Measurements from ENCODE around the gene GOLGA6L10.

GOLGA6L10 gene

DNA sequence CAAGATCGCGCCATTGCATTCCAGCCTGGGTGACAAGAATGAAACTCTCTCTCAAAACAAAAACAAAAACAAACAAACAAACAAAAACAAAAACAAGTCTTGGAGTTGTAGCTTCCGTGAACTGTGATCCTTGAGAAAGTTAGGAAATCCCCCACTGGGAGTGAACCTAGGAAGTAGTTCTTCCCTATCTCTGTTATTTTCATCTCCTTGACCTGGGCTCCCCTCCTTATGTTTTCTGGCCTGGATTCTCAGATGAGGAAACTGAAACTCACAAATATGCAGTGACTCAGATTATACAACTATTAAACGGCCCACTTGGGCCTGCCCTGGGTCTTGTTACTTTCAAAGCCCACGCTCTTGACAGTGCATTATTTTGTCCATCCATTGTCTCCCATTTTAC is 57.0 kb downstream of the GOLGA6L10 start:
- no peak overlapping the region for H3K4me3 ChIP-seq (ENCODE audit: low read depth, low read length)
- no peak for DNase-seq (ENCODE audit: low read depth)
- TF ChIP-seq, protein P1, sequence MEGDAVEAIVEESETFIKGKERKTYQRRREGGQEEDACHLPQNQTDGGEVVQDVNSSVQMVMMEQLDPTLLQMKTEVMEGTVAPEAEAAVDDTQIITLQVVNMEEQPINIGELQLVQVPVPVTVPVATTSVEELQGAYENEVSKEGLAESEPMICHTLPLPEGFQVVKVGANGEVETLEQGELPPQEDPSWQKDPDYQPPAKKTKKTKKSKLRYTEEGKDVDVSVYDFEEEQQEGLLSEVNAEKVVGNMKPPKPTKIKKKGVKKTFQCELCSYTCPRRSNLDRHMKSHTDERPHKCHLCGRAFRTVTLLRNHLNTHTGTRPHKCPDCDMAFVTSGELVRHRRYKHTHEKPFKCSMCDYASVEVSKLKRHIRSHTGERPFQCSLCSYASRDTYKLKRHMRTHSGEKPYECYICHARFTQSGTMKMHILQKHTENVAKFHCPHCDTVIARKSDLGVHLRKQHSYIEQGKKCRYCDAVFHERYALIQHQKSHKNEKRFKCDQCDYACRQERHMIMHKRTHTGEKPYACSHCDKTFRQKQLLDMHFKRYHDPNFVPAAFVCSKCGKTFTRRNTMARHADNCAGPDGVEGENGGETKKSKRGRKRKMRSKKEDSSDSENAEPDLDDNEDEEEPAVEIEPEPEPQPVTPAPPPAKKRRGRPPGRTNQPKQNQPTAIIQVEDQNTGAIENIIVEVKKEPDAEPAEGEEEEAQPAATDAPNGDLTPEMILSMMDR (IDR thresholded peaks at IDR 0.05; ENCODE audit: control insufficient read depth, extremely low read depth, insufficient read depth) = no peak
